A549 (cell line): Measurements from ENCODE around the gene KCP. TPM values are rescaled to one million over a fixed set of nuclear protein-coding genes. Genes with fewer than 3 reads are reported as not detected.

Source experiments
- ATAC-seq, 2 experiments: fragments of 200-7000 bp in 1 of 2; fragments of >200 bp in 1 of 2; cut with Nextera tagmentation in 1 of 2; cut with Tn5 transposase in 1 of 2; 3 replicates each; pipeline versions ENCODE4 v1.8.0 to v1.9.1; 2018 to 2020; ENCODE audit warnings: mild to moderate bottlenecking in 1 of 2, moderate library complexity in 1 of 2
- CTCF ChIA-PET: fragments of 300-600 bp; sonication (Branson Sonifier 250); formaldehyde crosslinking; extraction: SDS; loops from one replicate; lab custom pipeline; 2021; ENCODE audit warnings: antibody characterized with exemption, inconsistent platforms; lab: Yijun Ruan, JAX
- POLR2A ChIA-PET: fragments of 350-600 bp; formaldehyde crosslinking; extraction: SDS; loops from one replicate; lab custom pipeline; 2021; ENCODE audit warnings: antibody characterized with exemption, inconsistent platforms; lab: Yijun Ruan, JAX
- DNase-seq, 2 experiments: peaks; one replicate each; pipeline versions ENCODE4 v3.0.0 to v3.0.0-alpha.2; 2011 to 2016; ENCODE audit warnings: low read depth in 1 of 2, low spot score in 1 of 2
- FAIRE-seq: peaks from 2 replicates; lab custom pipeline; 2011; peaks lifted over from hg19 to GRCh38; lab: Jason Lieb, UNC
- H3K27ac ChIP-seq, 2 experiments: fragments of >200 bp; sonication (Bioruptor Twin); formaldehyde crosslinking; 3 replicates each; pipeline ENCODE4 v1.5.1; 2016 to 2017
- H3K4me1 ChIP-seq: fragments of >200 bp; sonication (Bioruptor Twin); formaldehyde crosslinking; 3 replicates; pipeline ENCODE4 v1.6.1; 2016
- H3K4me2 ChIP-seq: fragments of >200 bp; sonication (Bioruptor Twin); formaldehyde crosslinking; 3 replicates; pipeline ENCODE4 v1.6.1; 2016
- H3K4me3 ChIP-seq: fragments of >200 bp; sonication (Bioruptor Twin); formaldehyde crosslinking; 3 replicates; pipeline ENCODE4 v1.5.1; 2016
- H3K9me3 ChIP-seq: fragments of >200 bp; sonication (Bioruptor Twin); formaldehyde crosslinking; 3 replicates; pipeline ENCODE4 v1.6.1; 2016
- EHF ChIP-seq: fragments of 250-450 bp; sonication (Bioruptor Pico); IDR thresholded peaks from 2 replicates; pipeline ENCODE4 v1.5.0; 2020; ENCODE audit warnings: mild to moderate bottlenecking
- FOSB ChIP-seq: fragments of 250-450 bp; sonication (Bioruptor Pico); IDR thresholded peaks from 2 replicates; pipeline ENCODE4 v1.5.0; 2020; ENCODE audit warnings: mild to moderate bottlenecking, moderate library complexity
- FOSL2 ChIP-seq, 2 experiments: fragments of 450-650 bp in 1 of 2; fragments of >200 bp in 1 of 2; sonication (Bioruptor Twin) in 1 of 2; formaldehyde crosslinking; IDR thresholded peaks; 2 replicates each; pipeline versions ENCODE4 v1.5.0 to v1.6.1; 2016 to 2020; ENCODE audit warnings: mild to moderate bottlenecking in 1 of 2, moderate library complexity in 1 of 2
- GATA3 ChIP-seq: IDR thresholded peaks from 2 replicates; pipeline ENCODE4 v1.6.1; 2012; ENCODE audit warnings: borderline replicate concordance
- HDAC2 ChIP-seq: fragments of 200-600 bp; sonication (generic); IDR thresholded peaks from 2 replicates; pipeline ENCODE4 v1.6.1; 2016
- HOXB5 ChIP-seq: fragments of 250-450 bp; sonication (Bioruptor Pico); IDR thresholded peaks from 2 replicates; pipeline ENCODE4 v1.5.0; 2020; ENCODE audit warnings: mild to moderate bottlenecking, moderate library complexity
- JUN ChIP-seq, 2 experiments: fragments of >200 bp; sonication (Bioruptor Twin); formaldehyde crosslinking; IDR thresholded peaks; 2 replicates in 1 of 2; 3 replicates in 1 of 2; pipeline ENCODE4 v1.6.1; 2016 to 2017
- NPAS2 ChIP-seq: fragments of 250-450 bp; sonication (Bioruptor Pico); IDR thresholded peaks from 2 replicates; pipeline ENCODE4 v1.8.0; 2022; ENCODE audit warnings: mild to moderate bottlenecking, moderate library complexity, borderline replicate concordance
- NR3C1 ChIP-seq: fragments of >200 bp; sonication (Bioruptor Twin); formaldehyde crosslinking; IDR thresholded peaks from 3 replicates; pipeline ENCODE4 v1.6.1; 2017
- PHF8 ChIP-seq: fragments of 200-600 bp; sonication (generic); IDR thresholded peaks from 2 replicates; pipeline ENCODE4 v1.6.1; 2016; ENCODE audit warnings: low read depth, mild to moderate bottlenecking, antibody characterized with exemption, moderate library complexity, borderline replicate concordance
- POLR2A ChIP-seq: IDR thresholded peaks from 2 replicates; pipeline ENCODE4 v1.6.1; 2012; ENCODE audit warnings: mild to moderate bottlenecking, low read length
- RAD21 ChIP-seq, 2 experiments: fragments of >200 bp in 1 of 2; sonication (Bioruptor Twin) in 1 of 2; formaldehyde crosslinking in 1 of 2; IDR thresholded peaks in 1 of 2; conservative IDR thresholded peaks in 1 of 2; 2 replicates in 1 of 2; 3 replicates in 1 of 2; pipeline ENCODE4 v1.6.1; 2012 to 2018; ENCODE audit warnings: inconsistent platforms in 1 of 2
- RARB ChIP-seq: fragments of 250-450 bp; sonication (Bioruptor Pico); IDR thresholded peaks from 2 replicates; pipeline ENCODE4 v1.8.0; 2021; ENCODE audit warnings: mild to moderate bottlenecking, moderate library complexity
- RFX5 ChIP-seq: fragments of 450-650 bp; IDR thresholded peaks from 2 replicates; pipeline ENCODE4 v1.7.1; 2014; ENCODE audit warnings: antibody characterized with exemption, mild to moderate bottlenecking, moderate library complexity
- RNF2 ChIP-seq: fragments of 200-600 bp; sonication (generic); IDR thresholded peaks from 2 replicates; pipeline ENCODE4 v1.6.1; 2016; ENCODE audit warnings: low read depth, mild to moderate bottlenecking, antibody characterized with exemption, moderate library complexity, borderline replicate concordance
- SREBF2 ChIP-seq: fragments of 450-650 bp; IDR thresholded peaks from 2 replicates; pipeline ENCODE4 v1.6.1; 2014; ENCODE audit warnings: mild to moderate bottlenecking, moderate library complexity
- TP53 ChIP-seq: fragments of 250-450 bp; sonication (Bioruptor Pico); IDR thresholded peaks from 2 replicates; pipeline ENCODE4 v1.5.0; 2021; ENCODE audit warnings: mild to moderate bottlenecking, moderate library complexity
- ZSCAN20 ChIP-seq: fragments of 250-450 bp; sonication (Bioruptor Pico); IDR thresholded peaks from 2 replicates; pipeline ENCODE4 v1.8.0; 2022; ENCODE audit warnings: mild to moderate bottlenecking, moderate library complexity
- WGBS: methylation state at CpG from one replicate; pipeline ENCODE4 v1.1.6; 2017; ENCODE audit errors: missing lambda C conversion rate; 5-methylcytosine and 5-hydroxymethylcytosine counted together
- polyA plus RNA-seq, 4 experiments: library from polyadenylated mRNA; depleted of rRNA in 3 of 4; stranded (reverse); fragments of >200 nt; fragmentation: RNase III in 1 of 4; extraction: RNeasy Plus Mini Kit Qiagen cat#74134 plus additional on column Dnase treatment in 1 of 4; gene quantifications; 2 replicates in 3 of 4; 3 replicates in 1 of 4; pipeline ENCODE4 v1.2.3, GENCODE V29; 2011 to 2017
- TF ChIP-seq, protein P1 (sequence below): fragments of >200 bp; sonication (Bioruptor Twin); formaldehyde crosslinking; IDR thresholded peaks from 3 replicates; pipeline ENCODE4 v1.5.1; 2016
- TF ChIP-seq, protein P2 (sequence below): fragments of >200 bp; sonication (Bioruptor Twin); formaldehyde crosslinking; IDR thresholded peaks from 2 replicates; pipeline ENCODE4 v1.6.1; 2016
- TF ChIP-seq, protein P3 (sequence below): IDR thresholded peaks from 2 replicates; pipeline ENCODE4 v1.6.1; 2012
- TF ChIP-seq, protein P4 (sequence below): IDR thresholded peaks from 2 replicates; pipeline ENCODE4 v1.6.1; 2012; ENCODE audit warnings: low read depth, borderline replicate concordance
- TF ChIP-seq, protein P5 (sequence below): fragments of 150-350 bp; IDR thresholded peaks from 2 replicates; pipeline ENCODE4 v1.6.1; 2014; ENCODE audit warnings: low read depth, mild to moderate bottlenecking, low read length
- TF ChIP-seq, protein P6 (sequence below): fragments of >200 bp; sonication (Bioruptor Twin); formaldehyde crosslinking; IDR thresholded peaks from 3 replicates; pipeline ENCODE4 v1.6.1; 2016
- TF ChIP-seq, protein P7 (sequence below): fragments of 450-650 bp; IDR thresholded peaks from 2 replicates; pipeline ENCODE4 v1.6.1; 2014; ENCODE audit warnings: antibody characterized with exemption

KCP gene
- polyA plus RNA-seq, 2 of the 4 experiments (the other 2 are of a cell fraction), result 0.14 TPM; not detected in 1

DNA sequence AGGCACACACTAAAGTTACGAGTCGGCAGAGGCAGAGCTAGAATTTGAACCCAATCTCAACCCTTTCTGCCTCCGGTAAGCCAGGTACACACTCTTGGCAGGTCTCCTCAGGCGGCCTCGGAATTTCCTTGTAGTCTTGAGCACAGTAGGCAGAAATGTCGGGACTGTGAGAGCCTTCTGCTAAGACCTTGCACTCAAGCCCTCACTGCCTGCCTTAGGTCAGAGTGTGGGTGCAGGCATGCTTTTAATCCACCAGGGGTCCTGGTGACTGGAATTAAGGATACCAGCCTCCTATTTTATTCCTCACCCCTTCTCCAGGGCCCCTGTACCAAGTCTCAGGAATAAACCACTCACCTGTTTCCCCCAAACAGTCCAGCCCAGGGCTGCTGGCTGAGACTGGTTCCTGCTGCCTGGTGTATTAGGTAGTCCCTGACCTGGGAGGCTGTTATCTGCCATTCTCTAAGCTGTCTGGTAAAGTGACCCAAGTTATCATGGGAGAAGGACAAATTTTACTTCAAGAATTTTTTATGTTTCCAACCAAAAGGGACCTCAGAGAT, 47.0 kb downstream of the KCP start:
- ATAC-seq (peak; percentile 73 to 89), FAIRE-seq (no peak), DNase-seq (peak; percentile 76 to 91)
- no peak for TF ChIP-seq NPAS2
- TF ChIP-seq, protein P1, sequence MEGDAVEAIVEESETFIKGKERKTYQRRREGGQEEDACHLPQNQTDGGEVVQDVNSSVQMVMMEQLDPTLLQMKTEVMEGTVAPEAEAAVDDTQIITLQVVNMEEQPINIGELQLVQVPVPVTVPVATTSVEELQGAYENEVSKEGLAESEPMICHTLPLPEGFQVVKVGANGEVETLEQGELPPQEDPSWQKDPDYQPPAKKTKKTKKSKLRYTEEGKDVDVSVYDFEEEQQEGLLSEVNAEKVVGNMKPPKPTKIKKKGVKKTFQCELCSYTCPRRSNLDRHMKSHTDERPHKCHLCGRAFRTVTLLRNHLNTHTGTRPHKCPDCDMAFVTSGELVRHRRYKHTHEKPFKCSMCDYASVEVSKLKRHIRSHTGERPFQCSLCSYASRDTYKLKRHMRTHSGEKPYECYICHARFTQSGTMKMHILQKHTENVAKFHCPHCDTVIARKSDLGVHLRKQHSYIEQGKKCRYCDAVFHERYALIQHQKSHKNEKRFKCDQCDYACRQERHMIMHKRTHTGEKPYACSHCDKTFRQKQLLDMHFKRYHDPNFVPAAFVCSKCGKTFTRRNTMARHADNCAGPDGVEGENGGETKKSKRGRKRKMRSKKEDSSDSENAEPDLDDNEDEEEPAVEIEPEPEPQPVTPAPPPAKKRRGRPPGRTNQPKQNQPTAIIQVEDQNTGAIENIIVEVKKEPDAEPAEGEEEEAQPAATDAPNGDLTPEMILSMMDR, result peak; percentile 36
- 0% methylated on average over 6 of the region's 6 CpGs for WGBS
- peaks cover 9% of the 10 kb centered on the region; the same call in 2 of the 3 replicates for H3K4me1 ChIP-seq
- no peaks in the 10 kb centered on the region for H3K9me3 ChIP-seq
- ChIA-PET POLR2A (interaction anchor here (1.5 kb wide), 2 partner anchors 9 to 125 kb away, joined by 3 to 4 read pairs; partner anchors contain the start of gene CALU), CTCF (interaction anchor here (0.8 to 17.4 kb wide), 9 partner anchors 9 to 228 kb away, joined by 3 to 225 read pairs (median 4); partner anchors contain the start of gene CALU)
- peak overlapping the region; percentile 81 to 89 for H3K27ac ChIP-seq
- H3K4me2 ChIP-seq, result peak overlapping the region; percentile 81
- H3K4me3 ChIP-seq, result peak overlapping the region; percentile 81

DNA sequence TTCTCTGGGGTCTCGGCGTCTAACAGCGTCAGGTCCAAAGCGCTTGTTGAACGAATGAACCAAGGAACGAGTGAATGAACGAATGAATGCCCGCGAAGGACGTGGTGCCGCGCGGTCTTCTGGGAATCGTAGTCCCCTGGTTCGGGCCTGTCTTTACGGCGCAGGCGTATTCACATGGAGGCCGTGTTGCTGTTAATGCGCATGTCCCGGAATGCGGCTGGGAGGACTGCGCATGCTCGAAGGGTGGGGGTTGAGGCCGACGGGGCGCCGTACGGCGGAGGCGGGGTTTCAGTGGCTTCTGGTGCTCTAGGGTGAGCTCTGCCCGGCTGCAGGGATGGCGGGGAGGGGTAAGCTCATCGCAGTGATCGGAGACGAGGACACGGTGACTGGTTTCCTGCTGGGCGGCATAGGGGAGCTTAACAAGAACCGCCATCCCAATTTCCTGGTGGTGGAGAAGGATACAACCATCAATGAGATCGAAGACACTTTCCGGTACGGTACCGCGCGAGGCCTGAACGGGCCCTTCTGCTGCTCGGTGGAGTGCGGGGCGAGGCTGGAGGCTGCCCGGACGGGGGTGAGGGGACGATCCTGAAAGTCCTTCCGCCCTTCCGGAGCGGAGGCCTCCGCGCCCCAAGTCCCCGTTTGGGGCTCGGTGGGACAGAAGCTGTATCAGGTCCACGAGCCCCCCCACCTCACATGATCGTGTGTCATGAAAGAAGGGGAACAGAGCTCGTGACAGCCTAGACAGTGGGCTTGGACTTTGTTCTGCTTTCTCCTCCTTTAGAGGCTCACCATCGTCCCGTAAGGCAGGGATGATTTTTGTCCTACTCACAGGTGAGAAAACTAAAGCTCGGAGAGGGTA, 47.7 kb downstream of the KCP start, which contains the start of gene ATP6V1F:
TSS of gene ATP6V1F (plus strand) at position 286 of the 862 bp plus-strand sequence. CDS start at position 335, 49 bp downstream.
- TF ChIP-seq FOSB, result no peak
- TF ChIP-seq, protein P2, sequence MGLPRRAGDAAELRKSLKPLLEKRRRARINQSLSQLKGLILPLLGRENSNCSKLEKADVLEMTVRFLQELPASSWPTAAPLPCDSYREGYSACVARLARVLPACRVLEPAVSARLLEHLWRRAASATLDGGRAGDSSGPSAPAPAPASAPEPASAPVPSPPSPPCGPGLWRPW, result no peak
- TF ChIP-seq POLR2A, result peak; percentile 72
- TF ChIP-seq NR3C1, result no peak
- TF ChIP-seq, protein P3, sequence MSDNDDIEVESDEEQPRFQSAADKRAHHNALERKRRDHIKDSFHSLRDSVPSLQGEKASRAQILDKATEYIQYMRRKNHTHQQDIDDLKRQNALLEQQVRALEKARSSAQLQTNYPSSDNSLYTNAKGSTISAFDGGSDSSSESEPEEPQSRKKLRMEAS, result 0 out of 2 replicates have a peak, but pooled peaks have one; percentile 28
- TF ChIP-seq PHF8, result peak; percentile 43
- peak in 1 of 2 experiments; percentile 38; a peak in 1 of 5 replicates for TF ChIP-seq JUN (IDR thresholded peaks at IDR 0.05)
- no peak for TF ChIP-seq SREBF2
- TF ChIP-seq, protein P4, sequence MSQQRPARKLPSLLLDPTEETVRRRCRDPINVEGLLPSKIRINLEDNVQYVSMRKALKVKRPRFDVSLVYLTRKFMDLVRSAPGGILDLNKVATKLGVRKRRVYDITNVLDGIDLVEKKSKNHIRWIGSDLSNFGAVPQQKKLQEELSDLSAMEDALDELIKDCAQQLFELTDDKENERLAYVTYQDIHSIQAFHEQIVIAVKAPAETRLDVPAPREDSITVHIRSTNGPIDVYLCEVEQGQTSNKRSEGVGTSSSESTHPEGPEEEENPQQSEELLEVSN, result peak; percentile 43; the same call in 1 of the 2 replicates
- TF ChIP-seq RFX5, result 0 out of 2 replicates have a peak, but pooled peaks have one; percentile 33
- TF ChIP-seq ZSCAN20, result no peak
- TF ChIP-seq RARB (CRISPR knock-in tag), result no peak
- TF ChIP-seq, protein P5, sequence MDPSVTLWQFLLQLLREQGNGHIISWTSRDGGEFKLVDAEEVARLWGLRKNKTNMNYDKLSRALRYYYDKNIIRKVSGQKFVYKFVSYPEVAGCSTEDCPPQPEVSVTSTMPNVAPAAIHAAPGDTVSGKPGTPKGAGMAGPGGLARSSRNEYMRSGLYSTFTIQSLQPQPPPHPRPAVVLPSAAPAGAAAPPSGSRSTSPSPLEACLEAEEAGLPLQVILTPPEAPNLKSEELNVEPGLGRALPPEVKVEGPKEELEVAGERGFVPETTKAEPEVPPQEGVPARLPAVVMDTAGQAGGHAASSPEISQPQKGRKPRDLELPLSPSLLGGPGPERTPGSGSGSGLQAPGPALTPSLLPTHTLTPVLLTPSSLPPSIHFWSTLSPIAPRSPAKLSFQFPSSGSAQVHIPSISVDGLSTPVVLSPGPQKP, result no peak
- no peak for TF ChIP-seq HDAC2
- no peak for TF ChIP-seq RNF2
- TF ChIP-seq, protein P6, sequence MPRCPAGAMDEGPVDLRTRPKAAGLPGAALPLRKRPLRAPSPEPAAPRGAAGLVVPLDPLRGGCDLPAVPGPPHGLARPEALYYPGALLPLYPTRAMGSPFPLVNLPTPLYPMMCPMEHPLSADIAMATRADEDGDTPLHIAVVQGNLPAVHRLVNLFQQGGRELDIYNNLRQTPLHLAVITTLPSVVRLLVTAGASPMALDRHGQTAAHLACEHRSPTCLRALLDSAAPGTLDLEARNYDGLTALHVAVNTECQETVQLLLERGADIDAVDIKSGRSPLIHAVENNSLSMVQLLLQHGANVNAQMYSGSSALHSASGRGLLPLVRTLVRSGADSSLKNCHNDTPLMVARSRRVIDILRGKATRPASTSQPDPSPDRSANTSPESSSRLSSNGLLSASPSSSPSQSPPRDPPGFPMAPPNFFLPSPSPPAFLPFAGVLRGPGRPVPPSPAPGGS, result 0 out of 3 replicates have a peak, but pooled peaks have one; percentile 57
- TF ChIP-seq FOSL2 (IDR thresholded peaks at IDR 0.05), result no peak
- 0 out of 2 replicates have a peak, but pooled peaks have one; percentile 10 for TF ChIP-seq FOSL2 (CRISPR knock-in tag; IDR thresholded peaks at IDR 0.05)
- TF ChIP-seq GATA3, result no peak
- TF ChIP-seq RAD21 (conservative IDR thresholded peaks at IDR 0.05 in 1 of 2, IDR thresholded peaks at IDR 0.05 in 1 of 2), result no peak
- no peak for TF ChIP-seq EHF (CRISPR knock-in tag)
- TF ChIP-seq HOXB5 (CRISPR knock-in tag), result no peak
- TF ChIP-seq, protein P7, sequence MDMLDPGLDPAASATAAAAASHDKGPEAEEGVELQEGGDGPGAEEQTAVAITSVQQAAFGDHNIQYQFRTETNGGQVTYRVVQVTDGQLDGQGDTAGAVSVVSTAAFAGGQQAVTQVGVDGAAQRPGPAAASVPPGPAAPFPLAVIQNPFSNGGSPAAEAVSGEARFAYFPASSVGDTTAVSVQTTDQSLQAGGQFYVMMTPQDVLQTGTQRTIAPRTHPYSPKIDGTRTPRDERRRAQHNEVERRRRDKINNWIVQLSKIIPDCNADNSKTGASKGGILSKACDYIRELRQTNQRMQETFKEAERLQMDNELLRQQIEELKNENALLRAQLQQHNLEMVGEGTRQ, result no peak
- TF ChIP-seq TP53 (CRISPR knock-in tag), result no peak
- TF ChIP-seq, all 56 proteins: peak for 8
- Histone ChIP-seq H3K9me3 (no peaks in the 10 kb centered on the region), H3K4me3 (peak within 1 kb of the TSS; percentile 81), H3K4me1 (peaks cover 8% of the 10 kb centered on the region; the same call in 2 of the 3 replicates), H3K4me2 (peak within 1 kb of the TSS; percentile 81), H3K27ac (peak within 1 kb of the TSS; percentile 81 to 89)
- CTCF ChIA-PET, result interaction anchor here (0.7 to 17.4 kb wide), 15 partner anchors 10 to 435 kb away, joined by 3 to 225 read pairs (median 3); partner anchors contain the start of gene CALU
- 1% methylated on average over 53 of the region's 65 CpGs for WGBS
- peak; percentile 98 for DNase-seq
- ATAC-seq, result peak; percentile 77 to 92
- peak; percentile 32 for FAIRE-seq
- POLR2A ChIA-PET, result interaction anchor here (0.6 to 1.5 kb wide), 3 partner anchors 10 to 124 kb away, joined by 3 to 4 read pairs (median 3); partner anchors contain the start of gene CALU
